ENCODE data around the gene ALG9.

DNA sequence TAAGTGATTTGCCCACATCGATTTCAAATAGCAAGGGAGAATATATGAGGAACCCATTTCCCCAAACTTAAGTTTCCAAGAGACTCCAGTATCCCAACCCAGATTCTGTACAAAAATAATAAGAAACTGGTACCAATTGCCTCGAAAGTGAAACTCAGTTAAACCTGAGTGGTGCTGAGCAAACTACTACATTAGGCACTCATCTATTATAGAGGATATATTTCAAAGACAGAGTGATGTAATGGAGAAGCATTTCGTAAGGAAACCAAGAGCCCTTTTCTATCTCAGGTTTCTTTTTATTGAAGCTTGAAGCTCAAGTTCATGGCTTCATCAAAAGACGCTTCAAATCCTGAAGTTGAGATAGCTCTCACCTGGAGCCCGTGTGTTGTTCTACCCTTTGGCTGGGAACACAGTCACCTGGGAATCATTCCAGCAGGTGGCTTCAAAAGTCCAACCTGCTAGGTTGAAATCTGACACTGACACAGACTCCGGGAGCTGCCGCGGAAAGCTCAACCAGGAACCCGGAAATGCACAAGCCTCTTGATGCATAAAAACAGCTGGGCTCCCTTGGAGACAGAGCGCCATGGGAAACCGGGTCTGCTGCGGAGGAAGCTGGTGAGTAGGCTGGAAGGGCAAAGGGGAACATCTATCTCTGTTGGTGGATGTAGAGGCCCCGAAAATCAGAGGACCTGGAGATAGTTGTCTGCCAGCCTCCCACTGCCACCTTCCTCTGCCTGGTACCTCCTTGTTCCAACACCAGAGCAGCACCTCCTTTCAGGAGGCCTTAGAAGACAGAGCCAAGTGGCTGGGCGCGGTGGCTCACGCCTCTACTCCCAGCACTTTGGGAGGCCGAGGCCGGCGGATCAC lies 47.2 kb upstream of the ALG9 start, which contains the start of gene C11orf52:
- TF ChIP-seq, protein P1, sequence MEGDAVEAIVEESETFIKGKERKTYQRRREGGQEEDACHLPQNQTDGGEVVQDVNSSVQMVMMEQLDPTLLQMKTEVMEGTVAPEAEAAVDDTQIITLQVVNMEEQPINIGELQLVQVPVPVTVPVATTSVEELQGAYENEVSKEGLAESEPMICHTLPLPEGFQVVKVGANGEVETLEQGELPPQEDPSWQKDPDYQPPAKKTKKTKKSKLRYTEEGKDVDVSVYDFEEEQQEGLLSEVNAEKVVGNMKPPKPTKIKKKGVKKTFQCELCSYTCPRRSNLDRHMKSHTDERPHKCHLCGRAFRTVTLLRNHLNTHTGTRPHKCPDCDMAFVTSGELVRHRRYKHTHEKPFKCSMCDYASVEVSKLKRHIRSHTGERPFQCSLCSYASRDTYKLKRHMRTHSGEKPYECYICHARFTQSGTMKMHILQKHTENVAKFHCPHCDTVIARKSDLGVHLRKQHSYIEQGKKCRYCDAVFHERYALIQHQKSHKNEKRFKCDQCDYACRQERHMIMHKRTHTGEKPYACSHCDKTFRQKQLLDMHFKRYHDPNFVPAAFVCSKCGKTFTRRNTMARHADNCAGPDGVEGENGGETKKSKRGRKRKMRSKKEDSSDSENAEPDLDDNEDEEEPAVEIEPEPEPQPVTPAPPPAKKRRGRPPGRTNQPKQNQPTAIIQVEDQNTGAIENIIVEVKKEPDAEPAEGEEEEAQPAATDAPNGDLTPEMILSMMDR (IDR thresholded peaks at IDR 0.05): no peak
- no peak for TF ChIP-seq POLR2A (IDR thresholded peaks at IDR 0.05)

Data from ovary (tissue), 3 donors.